GM10266 (cell line): ENCODE results near the gene KCNK5.

Experiments used
- DNase-seq: peaks from one replicate; pipeline ENCODE4 v3.0.0; 2012; ENCODE audit errors: extremely low spot score
- CTCF ChIP-seq: IDR thresholded peaks from 2 replicates; pipeline ENCODE4 v1.5.1; 2012; ENCODE audit warnings: mild to moderate bottlenecking, low read depth; ENCODE audit not compliant: control insufficient read depth, insufficient read depth; ENCODE audit errors: missing control alignments

The KCNK5 gene

GRCh38 chr6:39224011-39224410 is 5.3 kb downstream of the KCNK5 start:
- no peak for TF ChIP-seq CTCF

GRCh38 chr6:39223555-39223954 is 5.7 kb downstream of the KCNK5 start:
- no peak for DNase-seq
- TF ChIP-seq CTCF, result no peak

More at GRCh38 chr6:39224011-39224410, 5.3 kb downstream of the KCNK5 start:
- DNase-seq, result no peak

- no peak for DNase-seq
- no peak for TF ChIP-seq CTCF
Measured at GRCh38 chr6:39223061-39223460, 6.2 kb downstream of the KCNK5 start.

- DNase-seq, result no peak
- no peak for TF ChIP-seq CTCF
Measured at GRCh38 chr6:39221779-39222641, 7.3 kb downstream of the KCNK5 start.

GRCh38 chr6:39221115-39221514 is 8.2 kb downstream of the KCNK5 start:
- no peak for TF ChIP-seq CTCF
- DNase-seq, result no peak

GRCh38 chr6:39218868-39219567 is 10.3 kb downstream of the KCNK5 start:
- DNase-seq, result no peak
- no peak for TF ChIP-seq CTCF
